NCI-H1930 (cell line): ENCODE measurements around the gene PLB1.

Source experiments
- DNase-seq, 2 experiments: peaks; one replicate each; lab custom pipeline; 2025; lab: John Stamatoyannopoulos, UW

Gene PLB1

GRCh38 chr2:28627722-28628480, 132.0 kb downstream of the PLB1 start:
- DNase-seq = no peak

DNA sequence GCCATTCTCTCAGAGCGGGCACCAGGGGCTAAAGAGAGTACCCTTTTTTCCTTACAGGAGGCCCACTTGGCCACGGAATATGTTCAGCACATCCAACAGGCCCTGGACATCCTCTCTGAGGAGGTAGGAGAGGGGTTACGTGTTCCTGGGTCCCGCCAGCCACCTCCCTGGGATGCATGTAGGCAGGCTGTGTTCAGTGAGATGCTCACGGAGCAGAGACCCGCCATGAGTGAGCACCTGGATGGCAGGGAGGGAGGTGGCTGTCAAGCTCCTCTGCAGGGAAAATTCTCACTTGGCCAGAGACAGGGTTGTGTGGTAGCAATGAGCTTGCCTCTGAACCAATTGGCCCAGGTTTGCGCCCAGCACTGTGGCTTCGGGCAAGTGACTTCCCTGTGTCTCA, 132.6 kb downstream of the PLB1 start:
- DNase-seq = no peak

- no peak for DNase-seq
Measured at GRCh38 chr2:28628987-28629386, 133.1 kb downstream of the PLB1 start.

GRCh38 chr2:28629910-28630309, 134.1 kb downstream of the PLB1 start:
- no peak for DNase-seq

GRCh38 chr2:28630341-28630740, 134.5 kb downstream of the PLB1 start:
- no peak for DNase-seq

DNA sequence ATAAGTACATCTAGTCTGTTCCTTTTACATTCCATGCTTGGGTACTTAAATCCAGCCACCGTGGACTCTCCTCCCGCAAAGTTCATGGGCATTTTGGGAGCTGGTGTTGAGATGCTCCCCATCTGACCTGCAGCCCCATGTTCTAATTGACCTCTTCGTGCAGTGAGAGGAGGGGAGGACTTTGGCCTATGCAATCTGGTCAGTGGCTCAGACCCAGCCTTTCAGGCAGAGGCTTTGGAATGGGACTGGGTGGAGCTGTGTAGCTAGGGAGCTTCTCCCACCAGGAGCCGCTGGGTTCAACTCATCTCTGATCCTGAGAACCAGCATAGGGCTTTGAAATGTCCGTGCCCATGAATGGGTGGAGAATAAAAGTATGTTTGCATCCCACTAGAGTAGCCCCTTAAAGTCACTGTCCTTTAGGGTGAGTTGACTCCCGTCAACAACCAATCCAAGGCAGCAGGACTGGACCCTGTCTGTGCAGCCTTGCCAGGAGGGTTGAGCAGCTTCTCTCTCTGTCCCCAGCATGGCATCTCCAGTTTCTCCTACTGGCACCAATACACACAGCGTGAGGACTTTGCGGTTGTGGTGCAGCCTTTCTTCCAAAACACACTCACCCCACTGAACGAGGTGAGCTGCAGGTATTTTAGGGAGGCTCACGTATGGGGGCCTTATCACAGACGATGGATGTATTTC, 135.8 kb downstream of the PLB1 start:
- no peak for DNase-seq

DNA sequence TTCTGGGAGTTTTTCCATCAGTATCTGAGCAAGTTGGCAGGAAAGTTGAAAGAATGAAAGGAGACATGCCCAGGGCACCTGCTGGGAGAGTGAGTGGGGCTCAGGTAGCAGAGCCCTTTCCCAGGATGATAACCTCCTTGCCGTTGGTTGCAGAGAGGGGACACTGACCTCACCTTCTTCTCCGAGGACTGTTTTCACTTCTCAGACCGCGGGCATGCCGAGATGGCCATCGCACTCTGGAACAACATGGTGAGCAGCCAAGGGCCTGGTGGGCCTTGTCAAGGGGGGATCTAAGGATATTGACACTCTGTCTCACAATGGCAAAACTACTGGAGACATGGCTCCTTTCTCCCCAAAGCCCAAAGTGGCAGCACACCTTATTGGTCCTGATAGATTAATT, 136.9 kb downstream of the PLB1 start:
- no peak for DNase-seq

DNA sequence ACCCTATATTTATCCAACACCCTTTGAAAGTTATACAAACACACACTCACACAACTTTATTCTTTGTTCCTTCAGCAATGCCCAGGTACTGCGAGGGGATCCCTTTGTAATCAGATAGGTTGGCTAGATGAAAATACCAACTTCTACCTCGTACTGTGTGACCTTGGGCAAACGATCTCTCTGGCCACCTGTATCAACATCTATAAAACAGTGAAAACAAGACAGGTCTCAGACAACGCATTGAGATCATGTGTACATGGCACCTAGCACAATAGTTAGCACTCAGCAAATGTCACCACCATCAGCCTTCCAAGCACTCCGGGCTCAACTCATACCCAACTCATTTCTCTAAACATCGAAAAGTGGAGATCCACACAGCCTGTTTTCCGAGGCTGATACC, 137.3 kb downstream of the PLB1 start:
- no peak for DNase-seq

- no peak for DNase-seq
Measured at GRCh38 chr2:28633746-28634145, 137.9 kb downstream of the PLB1 start.

DNA sequence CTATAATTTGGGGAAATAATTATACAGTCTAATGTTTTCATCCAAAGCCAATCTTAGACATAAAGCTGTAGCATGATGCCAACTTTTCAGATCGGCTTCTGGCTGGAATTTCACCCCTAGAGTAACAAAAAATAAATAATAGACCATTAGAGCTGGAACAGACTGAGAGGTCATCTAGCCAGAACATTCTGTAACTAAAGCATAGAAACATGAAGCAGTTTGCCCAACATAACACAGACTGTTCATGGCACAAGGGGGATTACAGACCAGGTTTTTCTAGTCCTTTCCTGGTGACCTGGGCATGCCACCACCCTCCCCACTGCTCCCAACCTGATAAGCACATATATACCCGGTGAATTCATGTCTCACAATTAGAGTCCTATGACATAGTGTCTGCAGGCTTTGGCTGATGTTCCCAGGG, 139.3 kb downstream of the PLB1 start:
- no peak for DNase-seq

GRCh38 chr2:28636491-28636890, 140.6 kb downstream of the PLB1 start:
- no peak for DNase-seq

DNA sequence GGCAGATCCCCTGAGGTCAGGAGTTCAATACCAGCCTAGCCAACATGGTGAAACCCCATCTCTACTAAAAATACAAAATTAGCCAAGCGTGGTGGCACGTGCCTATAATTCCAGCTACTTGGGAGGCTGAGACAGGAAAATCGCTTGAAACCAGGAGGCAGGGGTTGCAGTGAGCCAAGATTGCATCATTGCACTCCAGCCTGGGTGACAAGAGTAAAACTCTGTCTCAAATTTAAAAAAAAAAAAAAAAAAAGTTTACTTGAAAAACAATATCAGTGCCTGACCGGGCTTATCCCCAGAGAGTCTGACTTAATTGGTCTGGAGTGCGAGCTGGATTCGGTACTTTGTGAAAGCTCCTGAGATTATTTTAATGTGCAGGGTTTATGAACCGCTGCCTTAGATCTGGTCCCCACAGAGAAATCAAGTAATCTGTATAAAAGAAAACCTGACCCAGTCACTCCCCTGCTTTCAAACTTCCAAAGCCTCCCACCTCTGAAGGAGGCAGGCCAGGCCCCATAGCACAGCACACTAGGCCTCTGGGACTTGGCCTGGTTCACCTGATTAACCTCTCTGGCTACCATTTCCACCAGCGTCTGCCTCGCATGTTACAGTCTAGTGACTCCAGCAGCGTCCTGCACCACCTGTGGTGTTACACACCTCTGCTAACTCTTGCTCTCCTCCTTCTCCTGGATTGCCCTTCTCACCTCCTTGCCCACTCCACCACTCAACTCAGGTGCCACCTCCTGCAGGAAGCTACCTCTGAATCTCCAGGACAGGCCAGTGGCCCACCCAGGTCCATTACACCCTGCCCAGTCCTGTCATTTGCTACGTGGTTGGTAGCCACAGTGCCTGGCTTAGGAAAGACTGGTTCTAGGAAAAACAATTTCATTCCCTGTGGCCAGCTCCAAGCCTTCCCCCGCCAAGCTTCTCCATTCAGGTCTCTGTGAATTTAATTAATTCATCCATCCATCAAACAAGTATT, 141.5 kb downstream of the PLB1 start:
- no peak for DNase-seq

DNA sequence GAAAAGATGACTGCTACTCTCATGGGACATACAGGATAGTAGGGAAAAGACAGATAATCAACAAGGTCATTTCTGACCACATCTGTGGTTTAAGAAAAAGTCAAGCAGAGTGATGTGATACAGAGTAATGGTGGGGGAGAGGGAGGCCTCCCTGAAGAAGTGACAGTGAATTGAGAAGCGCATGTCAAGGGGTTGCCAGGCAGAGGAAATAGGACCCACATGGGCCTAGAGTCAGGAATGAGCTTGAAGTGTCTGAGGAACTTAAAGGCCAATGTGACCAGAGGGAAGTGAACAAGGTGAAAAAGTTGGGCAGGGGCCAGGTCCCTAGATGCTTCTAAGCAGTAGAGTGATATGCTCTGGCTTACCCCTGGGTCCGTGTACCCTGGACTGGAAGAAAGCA, 142.2 kb downstream of the PLB1 start:
- no peak for DNase-seq

GRCh38 chr2:28639092-28639691, 143.3 kb downstream of the PLB1 start:
- no peak for DNase-seq

GRCh38 chr2:28639836-28640235, 144.0 kb downstream of the PLB1 start:
- DNase-seq = no peak

DNA sequence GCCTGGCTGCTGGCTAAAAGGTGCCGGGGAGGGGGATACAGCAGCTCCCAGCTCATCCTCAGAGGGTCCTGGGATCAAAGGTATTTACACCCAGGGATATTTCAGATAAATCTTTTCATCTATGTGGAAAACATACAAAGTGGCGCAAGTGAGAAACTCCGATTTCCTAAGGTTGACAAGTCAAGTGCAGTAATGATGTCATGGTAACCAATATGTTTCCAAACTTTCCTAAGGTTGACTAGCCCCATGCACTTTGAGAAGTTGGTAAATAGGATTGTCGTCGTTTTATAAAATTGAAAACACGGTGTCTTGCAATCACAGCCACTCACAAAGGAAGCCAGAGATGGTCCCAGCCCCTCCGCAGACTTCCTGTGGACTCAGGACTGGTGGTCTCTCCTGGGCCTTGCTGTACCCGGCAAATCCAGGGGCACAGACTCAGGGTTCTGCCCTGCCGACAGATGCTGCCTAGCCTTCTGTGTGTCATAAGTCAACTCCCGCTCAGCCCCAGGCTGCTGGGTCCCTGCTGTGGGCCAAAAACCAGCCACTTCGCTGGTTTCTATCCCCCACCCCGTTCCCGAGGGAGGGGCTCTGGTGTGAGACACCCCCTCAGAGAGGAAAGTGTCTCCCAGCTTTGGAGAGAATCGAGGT, 144.5 kb downstream of the PLB1 start:
- DNase-seq = no peak

- DNase-seq = no peak
Measured at GRCh38 chr2:28640908-28641300, 145.0 kb downstream of the PLB1 start.

DNA sequence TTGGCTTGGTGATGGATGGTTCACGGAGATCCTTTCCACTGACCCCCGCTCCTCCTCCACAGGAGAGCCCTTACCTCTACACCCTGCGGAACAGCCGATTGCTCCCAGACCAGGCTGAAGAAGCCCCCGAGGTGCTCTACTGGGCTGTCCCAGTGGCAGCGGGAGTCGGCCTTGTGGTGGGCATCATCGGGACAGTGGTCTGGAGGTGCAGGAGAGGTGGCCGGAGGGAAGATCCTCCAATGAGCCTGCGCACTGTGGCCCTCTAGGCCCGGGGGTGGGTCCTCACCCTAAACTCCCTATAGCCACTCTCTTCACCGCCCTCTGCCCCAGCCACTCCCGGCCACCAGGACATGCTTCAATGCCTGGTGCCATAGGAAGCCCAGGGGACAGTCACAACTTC, 146.9 kb downstream of the PLB1 start:
- DNase-seq = no peak

- DNase-seq = no peak
Measured at GRCh38 chr2:28643327-28643726, 147.5 kb downstream of the PLB1 start.

DNA sequence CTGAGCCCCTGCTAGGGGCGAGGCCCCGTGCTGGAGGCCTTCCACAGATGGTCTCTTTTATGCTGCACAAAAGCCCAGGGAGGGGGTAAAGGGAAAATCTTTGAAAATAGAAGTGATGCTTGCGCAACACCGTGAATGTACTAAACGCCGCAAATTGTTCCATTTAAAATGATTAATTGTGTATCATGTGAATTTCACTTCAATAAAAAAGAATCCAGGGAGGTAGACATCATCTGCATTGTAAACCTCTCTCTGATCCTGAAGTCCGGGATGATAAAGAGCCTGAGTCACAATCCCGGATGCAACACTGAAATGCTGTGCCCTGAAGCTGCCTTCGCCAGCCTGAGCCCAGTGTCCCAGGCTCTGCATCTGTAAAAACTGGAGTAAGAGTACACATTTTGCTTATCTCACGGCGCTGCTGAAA, 148.1 kb downstream of the PLB1 start:
- no peak for DNase-seq

DNA sequence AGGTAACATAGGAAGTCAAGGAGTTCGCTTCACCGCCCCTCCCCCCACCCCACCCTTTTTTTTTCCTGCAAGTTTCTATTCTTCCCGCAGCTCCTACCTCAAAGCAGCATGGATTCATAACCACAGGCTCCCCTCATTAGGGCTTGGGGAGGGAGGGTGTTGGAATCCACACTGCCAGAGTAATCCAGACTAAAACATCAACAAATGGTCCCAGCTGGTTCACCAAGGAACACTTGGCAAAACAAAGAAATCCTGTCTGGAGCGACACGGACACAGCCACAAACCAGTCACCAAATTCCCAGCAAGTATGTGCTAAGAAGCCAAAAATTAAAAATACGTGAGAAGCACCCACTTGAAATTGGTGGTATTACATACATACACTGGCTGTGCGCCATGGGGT, 148.9 kb downstream of the PLB1 start:
- no peak for DNase-seq

- DNase-seq = no peak
Measured at GRCh38 chr2:28645553-28645952, 149.7 kb downstream of the PLB1 start.
